IPS DF 6.9 (cell line): Measurements from ENCODE around the gene CCR7.
"Not testable (repeated sequence)": the region's sequence is repeated elsewhere in the genome, so short reads cannot be mapped to it uniquely, and the experiment has no call there.

ENCODE experiments used
- DNase-seq: peaks from one replicate; pipeline ENCODE4 v3.0.0-alpha.2; 2013; ENCODE audit warnings: low read depth, low spot score
- H3K27ac ChIP-seq: one replicate; pipeline ENCODE4 v1.5.1; 2013; ENCODE audit warnings: low read length, control low read depth
- H3K27me3 ChIP-seq: 2 replicates; pipeline ENCODE4 v1.6.1; 2013; ENCODE audit warnings: mild to moderate bottlenecking, low read length; ENCODE audit not compliant: control insufficient read depth, insufficient read depth
- H3K36me3 ChIP-seq: 2 replicates; pipeline ENCODE4 v1.6.1; 2013; ENCODE audit warnings: low read length; ENCODE audit not compliant: control insufficient read depth, insufficient read depth
- H3K4me1 ChIP-seq: 2 replicates; pipeline ENCODE4 v1.6.1; 2013; ENCODE audit warnings: low read length; ENCODE audit not compliant: control insufficient read depth, insufficient read depth
- H3K4me3 ChIP-seq: 2 replicates; pipeline ENCODE4 v1.5.1; 2013; ENCODE audit warnings: mild to moderate bottlenecking, low read length
- H3K9me3 ChIP-seq: 2 replicates; pipeline ENCODE4 v1.6.1; 2013; ENCODE audit warnings: low read length, inconsistent platforms; ENCODE audit not compliant: control insufficient read depth, insufficient read depth
- WGBS: extraction: QIAGEN DNeasy Blood & Tissue Kit; methylation state at CpG from one replicate; pipeline ENCODE4 v1.1.7; 2013; ENCODE audit warnings: mixed read lengths, missing lambda C conversion rate; ENCODE audit not compliant: insufficient read length, insufficient coverage; 5-methylcytosine and 5-hydroxymethylcytosine counted together

CCR7 gene

GRCh38 chr17:40572245-40572993 lies 7.1 kb upstream of the CCR7 start:
- not testable (repeated sequence) for DNase-seq, H3K27me3 ChIP-seq, H3K4me1 ChIP-seq, H3K9me3 ChIP-seq, H3K4me3 ChIP-seq, H3K36me3 ChIP-seq, H3K27ac ChIP-seq
- no CpG with 5 or more reads among the region's 3 CpGs for WGBS

- no peaks in the 10 kb centered on the region for H3K36me3 ChIP-seq
- DNase-seq, result no peak
- no peak overlapping the region for H3K4me3 ChIP-seq
- H3K27me3 ChIP-seq, result no peaks in the 10 kb centered on the region
- H3K4me1 ChIP-seq, result no peaks in the 10 kb centered on the region; the same call in 1 of the 2 replicates
- no CpG with 5 or more reads among the region's 7 CpGs for WGBS
- H3K27ac ChIP-seq, result no peak overlapping the region
- no peaks in the 10 kb centered on the region for H3K9me3 ChIP-seq
Measured at GRCh38 chr17:40568074-40568836, 3.0 kb upstream of the CCR7 start.

GRCh38 chr17:40567377-40567776 lies 2.1 kb upstream of the CCR7 start:
- Histone ChIP-seq H3K27me3 (no peaks in the 10 kb centered on the region), H3K9me3 (no peaks in the 10 kb centered on the region), H3K4me3 (no peak overlapping the region), H3K36me3 (no peaks in the 10 kb centered on the region), H3K27ac (no peak overlapping the region), H3K4me1 (no peaks in the 10 kb centered on the region; the same call in 1 of the 2 replicates)
- WGBS, result no CpG with 5 or more reads among the region's 2 CpGs
- no peak for DNase-seq

GRCh38 chr17:40565769-40566409 lies 617 bp upstream of the CCR7 start:
- H3K4me3 ChIP-seq, result no peak overlapping the region
- no peak overlapping the region for H3K27ac ChIP-seq
- no peaks in the 10 kb centered on the region for H3K36me3 ChIP-seq
- no peaks in the 10 kb centered on the region for H3K9me3 ChIP-seq
- no peak for DNase-seq
- no peaks in the 10 kb centered on the region for H3K27me3 ChIP-seq
- H3K4me1 ChIP-seq, result no peaks in the 10 kb centered on the region; the same call in 1 of the 2 replicates
- no CpG with 5 or more reads among the region's 2 CpGs for WGBS

- DNase-seq, result no peak
- peaks cover 1% of the 10 kb centered on the region for H3K4me1 ChIP-seq
- no peaks in the 10 kb centered on the region for H3K27me3 ChIP-seq
- H3K36me3 ChIP-seq, result no peaks in the 10 kb centered on the region
- no peak overlapping the region for H3K4me3 ChIP-seq
- H3K27ac ChIP-seq, result no peak overlapping the region
- no CpG with 5 or more reads among the region's 13 CpGs for WGBS
- no peaks in the 10 kb centered on the region for H3K9me3 ChIP-seq
Measured at GRCh38 chr17:40564195-40564882, 933 bp downstream of the CCR7 start.

GRCh38 chr17:40563220-40564052 lies 1.8 kb downstream of the CCR7 start:
- H3K9me3 ChIP-seq, result no peaks in the 10 kb centered on the region
- peaks cover 1% of the 10 kb centered on the region for H3K4me1 ChIP-seq
- H3K36me3 ChIP-seq, result no peaks in the 10 kb centered on the region
- no peak overlapping the region for H3K4me3 ChIP-seq
- no CpG with 5 or more reads among the region's 13 CpGs for WGBS
- H3K27me3 ChIP-seq, result no peaks in the 10 kb centered on the region
- H3K27ac ChIP-seq, result no peak overlapping the region
- DNase-seq, result no peak

- Histone ChIP-seq H3K27ac (no peak overlapping the region), H3K27me3 (no peaks in the 10 kb centered on the region), H3K9me3 (no peaks in the 10 kb centered on the region), H3K4me3 (no peak overlapping the region), H3K36me3 (no peaks in the 10 kb centered on the region), H3K4me1 (peaks cover 1% of the 10 kb centered on the region)
- no CpG with 5 or more reads among the region's 1 CpG for WGBS
- no peak for DNase-seq
Measured at GRCh38 chr17:40562838-40563219, 2.4 kb downstream of the CCR7 start.

GRCh38 chr17:40561871-40562611 lies 3.2 kb downstream of the CCR7 start:
- Histone ChIP-seq H3K27me3 (no peaks in the 10 kb centered on the region), H3K4me1 (peaks cover 1% of the 10 kb centered on the region), H3K9me3 (no peaks in the 10 kb centered on the region), H3K27ac (no peak overlapping the region), H3K4me3 (no peak overlapping the region), H3K36me3 (no peaks in the 10 kb centered on the region)
- WGBS, result no CpG with 5 or more reads among the region's 8 CpGs
- no peak for DNase-seq

- Histone ChIP-seq H3K27me3 (no peaks in the 10 kb centered on the region), H3K4me3 (no peak overlapping the region), H3K4me1 (peaks cover 1% of the 10 kb centered on the region), H3K9me3 (no peaks in the 10 kb centered on the region), H3K36me3 (no peaks in the 10 kb centered on the region), H3K27ac (no peak overlapping the region)
- WGBS, result no CpG with 5 or more reads among the region's 3 CpGs
- no peak for DNase-seq
Measured at GRCh38 chr17:40561294-40561870, 3.9 kb downstream of the CCR7 start.
